LNCAP (cell line): ENCODE results near the gene ADAMTS16.

Source experiments
- CTCF ChIP-seq: fragments of 450-650 bp; IDR thresholded peaks from 2 replicates; pipeline ENCODE4 v1.5.1; 2017; ENCODE audit warnings: mild to moderate bottlenecking

Gene ADAMTS16

GRCh38 chr5:5298841-5299541, 158.9 kb downstream of the ADAMTS16 start:
- TF ChIP-seq CTCF: no peak

- no peak for TF ChIP-seq CTCF
Observed at GRCh38 chr5:5301176-5301575, 161.0 kb downstream of the ADAMTS16 start.

- no peak for TF ChIP-seq CTCF
Observed at GRCh38 chr5:5302201-5302600, 162.1 kb downstream of the ADAMTS16 start.

- TF ChIP-seq CTCF: no peak
Observed at GRCh38 chr5:5303242-5303641, 163.1 kb downstream of the ADAMTS16 start.

- no peak for TF ChIP-seq CTCF
Observed at GRCh38 chr5:5304361-5305020, 164.4 kb downstream of the ADAMTS16 start.

GRCh38 chr5:5306696-5307095, 166.6 kb downstream of the ADAMTS16 start:
- no peak for TF ChIP-seq CTCF

GRCh38 chr5:5308319-5308718, 168.2 kb downstream of the ADAMTS16 start:
- no peak for TF ChIP-seq CTCF
